Measurements from ENCODE around the gene NKD1. TPM values are rescaled to one million over a fixed set of nuclear protein-coding genes. Genes with fewer than 3 reads are reported as not detected.

The NKD1 gene
- total and polyA plus RNA-seq, 8 donors = 0.44 to 284 (median 2.1) TPM

GRCh38 chr16:50685462-50686063 lies 137.4 kb downstream of the NKD1 start:
- H3K27ac ChIP-seq = peak overlapping the region in 2 of 5 donors; percentile 63 to 74
- WGBS, 5 donors = 78 to 87% (median 81%) methylated on average over 8 of the region's 8 CpGs
- no peaks in the 10 kb centered on the region for H3K9me3 ChIP-seq
- peaks cover 0 to 31% (median 0%) of the 10 kb centered on the region in 4 donors for H3K4me1 ChIP-seq
- H3K27me3 ChIP-seq = no peaks in the 10 kb centered on the region
- TF ChIP-seq POLR2AphosphoS5 (IDR thresholded peaks at IDR 0.05) = no peak
- no peak for TF ChIP-seq EP300 (IDR thresholded peaks at IDR 0.05)
- TF ChIP-seq POLR2A (IDR thresholded peaks at IDR 0.05) = no peak
- no peak for TF ChIP-seq CTCF (IDR thresholded peaks at IDR 0.05)
- no peak for DNase-seq
- H3K36me3 ChIP-seq = no peaks in the 10 kb centered on the region
- no peak overlapping the region for H3K4me3 ChIP-seq
- intact Hi-C loops (cut with DNase I; ENCODE audit: low total_unique reads) = no loop called here

- H3K9me3 ChIP-seq = no peaks in the 10 kb centered on the region
- H3K27me3 ChIP-seq = no peaks in the 10 kb centered on the region
- H3K27ac ChIP-seq = no peak overlapping the region
- intact Hi-C loops (cut with DNase I; ENCODE audit: low total_unique reads) = no loop called here
- DNase-seq = no peak
- no peak overlapping the region for H3K4me3 ChIP-seq
- peaks cover 0 to 28% (median 0%) of the 10 kb centered on the region in 4 donors for H3K4me1 ChIP-seq
- TF ChIP-seq POLR2AphosphoS5 (IDR thresholded peaks at IDR 0.05) (no peak), EP300 (IDR thresholded peaks at IDR 0.05) (no peak), POLR2A (IDR thresholded peaks at IDR 0.05) (no peak), CTCF (IDR thresholded peaks at IDR 0.05) (no peak)
- WGBS, 5 donors = 52 to 70% (median 63%) methylated on average over 7 to 12 of the region's 12 CpGs
- H3K36me3 ChIP-seq = no peaks in the 10 kb centered on the region
Measured at GRCh38 chr16:50688083-50688482, 139.9 kb downstream of the NKD1 start.

DNA sequence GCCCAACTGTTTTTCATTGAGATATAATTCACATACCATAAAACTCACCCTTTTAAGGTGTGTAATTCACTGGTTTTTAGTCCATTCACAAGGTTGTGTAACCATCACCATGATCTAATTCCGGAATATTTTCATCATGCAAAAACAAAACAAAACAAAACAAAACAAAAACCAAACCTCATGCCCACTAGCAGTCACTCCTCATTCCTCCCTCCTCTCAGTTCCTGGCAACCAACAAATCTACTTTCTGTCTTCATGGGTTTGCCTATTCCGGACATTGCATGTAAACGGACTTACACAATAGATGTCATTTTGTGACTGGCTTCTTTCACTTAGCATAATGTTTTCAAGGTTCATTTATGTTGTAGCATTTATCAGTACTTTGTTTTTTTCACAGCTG lies 140.7 kb downstream of the NKD1 start:
- H3K36me3 ChIP-seq = no peaks in the 10 kb centered on the region
- no peak overlapping the region for H3K4me3 ChIP-seq
- TF ChIP-seq EP300 (IDR thresholded peaks at IDR 0.05) (no peak), POLR2AphosphoS5 (IDR thresholded peaks at IDR 0.05) (no peak), CTCF (IDR thresholded peaks at IDR 0.05) (no peak), POLR2A (IDR thresholded peaks at IDR 0.05) (no peak)
- H3K27ac ChIP-seq = no peak overlapping the region
- DNase-seq = no peak
- 76 to 91% (median 79%) methylated on average over 3 of the region's 3 CpGs for WGBS, 5 donors
- peaks cover 5 to 28% (median 5%) of the 10 kb centered on the region in 4 donors for H3K4me1 ChIP-seq
- H3K9me3 ChIP-seq = no peaks in the 10 kb centered on the region
- H3K27me3 ChIP-seq = no peaks in the 10 kb centered on the region
- intact Hi-C loops (cut with DNase I; ENCODE audit: low total_unique reads) = no loop called here

DNA sequence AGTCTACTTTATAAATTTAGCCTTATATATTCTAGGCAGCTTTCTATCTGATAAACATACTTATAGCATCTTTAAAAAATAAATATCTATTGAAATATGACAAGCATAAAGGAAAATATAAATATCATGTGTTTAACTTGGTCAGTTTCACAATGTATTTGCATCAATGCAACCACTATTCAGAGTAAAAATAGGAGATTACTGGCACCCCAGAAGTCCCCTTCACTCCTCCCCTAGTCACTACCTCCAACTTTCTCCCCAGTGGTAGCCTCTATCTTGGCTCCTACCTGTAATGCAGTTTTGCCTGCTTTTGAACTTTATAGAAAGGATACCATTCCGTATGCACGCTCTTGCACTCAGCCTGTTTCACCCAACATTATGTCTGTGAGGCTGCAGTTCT lies 142.0 kb downstream of the NKD1 start:
- Histone ChIP-seq H3K9me3 (no peaks in the 10 kb centered on the region), H3K4me3 (no peak overlapping the region), H3K4me1 (peaks cover 6 to 24% (median 8%) of the 10 kb centered on the region in 4 donors), H3K27me3 (no peaks in the 10 kb centered on the region), H3K27ac (no peak overlapping the region), H3K36me3 (no peaks in the 10 kb centered on the region)
- TF ChIP-seq EP300 (IDR thresholded peaks at IDR 0.05) (no peak), POLR2AphosphoS5 (IDR thresholded peaks at IDR 0.05) (no peak), CTCF (IDR thresholded peaks at IDR 0.05) (no peak), POLR2A (IDR thresholded peaks at IDR 0.05) (no peak)
- no peak for DNase-seq
- 89 to 99% (median 95%) methylated on average over 2 of the region's 2 CpGs for WGBS, 5 donors
- intact Hi-C loops (cut with DNase I; ENCODE audit: low total_unique reads) = no loop called here

All from stomach (tissue), 9 donors.